Measurements from ENCODE around the gene C1QB.
"Not testable (repeated sequence)": the region's sequence is repeated elsewhere in the genome, so short reads cannot be mapped to it uniquely, and the experiment has no call there.

C1QB gene

DNA sequence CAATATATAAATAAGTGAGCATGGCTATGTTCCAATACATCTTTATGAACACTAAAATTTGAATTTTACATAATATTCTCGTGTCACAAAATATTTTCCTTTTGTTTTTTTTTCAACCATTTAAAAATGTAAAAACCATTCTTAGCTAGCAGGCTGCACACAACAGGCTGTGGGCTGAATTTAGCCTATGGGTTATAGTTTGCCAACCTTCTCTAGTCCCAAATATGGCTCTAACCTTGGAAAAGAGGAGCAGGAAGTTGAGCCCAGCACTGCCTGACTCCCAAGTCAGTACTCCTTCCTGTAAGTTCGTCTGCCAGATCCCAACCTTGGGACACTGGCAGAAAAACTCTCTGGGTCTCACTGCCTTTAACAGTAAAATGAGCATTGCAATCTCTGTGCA is 13.4 kb downstream of the C1QB start:
- DNase-seq, result no peak

DNA sequence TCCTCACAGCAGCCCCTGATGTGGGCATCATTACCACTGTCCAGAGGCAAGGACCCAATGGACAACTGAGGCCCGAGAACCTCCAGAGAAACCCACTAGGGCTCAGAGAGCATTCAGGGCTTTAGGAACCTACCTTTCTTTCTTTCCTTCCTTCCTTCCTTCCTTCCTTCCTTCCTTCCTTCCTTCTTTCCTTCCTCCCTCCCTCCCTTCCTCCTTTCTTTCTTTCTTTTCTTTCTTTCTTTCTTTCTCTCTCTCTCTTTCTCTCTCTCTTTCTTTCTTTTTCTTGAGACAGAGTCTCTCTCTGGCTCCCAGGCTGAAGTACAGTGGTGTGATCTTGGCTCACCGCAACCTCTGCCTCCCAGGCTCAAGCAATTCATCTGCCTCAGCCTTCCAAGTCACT is 15.8 kb downstream of the C1QB start:
- DNase-seq, result not testable (repeated sequence)

DNA sequence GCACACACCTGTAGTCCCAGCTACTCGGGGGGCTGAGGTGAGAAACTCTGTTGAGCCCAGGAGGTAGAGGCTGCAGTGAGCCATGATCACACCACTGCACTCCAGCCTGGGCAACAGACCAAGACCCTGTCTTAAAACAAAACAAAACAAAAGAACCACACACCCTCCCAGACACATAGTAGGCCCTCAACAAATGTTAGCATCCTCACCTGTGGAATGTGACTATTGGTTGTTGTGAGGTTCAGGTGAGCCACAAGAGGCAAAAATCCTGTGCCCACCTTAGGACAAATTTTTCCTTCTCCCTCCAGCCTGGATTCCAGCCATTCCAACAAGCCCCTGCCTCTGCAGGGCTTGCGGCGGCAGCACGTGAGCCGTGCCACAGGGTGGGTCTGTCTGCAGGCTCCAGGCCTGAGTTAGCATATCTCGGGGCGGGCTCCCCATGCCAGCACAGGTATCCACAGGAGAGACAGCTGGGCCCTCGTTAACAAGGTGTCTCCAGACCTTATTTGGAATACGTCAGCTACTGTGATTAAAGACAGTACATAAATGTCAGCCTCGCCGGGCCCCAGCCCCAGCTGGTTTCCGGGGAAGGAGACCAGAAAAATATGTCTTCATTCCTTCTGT is 17.4 kb downstream of the C1QB start:
- DNase-seq, result no peak

DNA sequence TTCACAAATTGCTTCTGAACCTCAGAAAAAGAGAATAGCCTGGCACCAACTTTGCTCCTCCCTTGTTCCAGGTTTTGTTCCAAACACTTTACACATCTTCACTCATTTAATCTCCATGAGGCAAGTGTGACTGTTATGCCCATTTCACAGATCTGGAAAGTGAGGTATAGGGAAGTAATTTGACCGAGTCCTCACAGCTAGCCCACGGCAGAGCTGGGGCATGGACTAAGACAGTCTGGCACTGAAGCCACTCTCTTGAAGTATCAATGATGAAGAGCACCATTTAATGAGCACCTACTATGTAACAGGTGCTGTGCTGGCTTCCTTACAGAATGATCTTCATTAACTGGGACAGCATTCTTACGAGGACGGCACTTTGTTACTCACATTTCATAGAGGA is 19.0 kb downstream of the C1QB start:
- DNase-seq, result no peak

DNA sequence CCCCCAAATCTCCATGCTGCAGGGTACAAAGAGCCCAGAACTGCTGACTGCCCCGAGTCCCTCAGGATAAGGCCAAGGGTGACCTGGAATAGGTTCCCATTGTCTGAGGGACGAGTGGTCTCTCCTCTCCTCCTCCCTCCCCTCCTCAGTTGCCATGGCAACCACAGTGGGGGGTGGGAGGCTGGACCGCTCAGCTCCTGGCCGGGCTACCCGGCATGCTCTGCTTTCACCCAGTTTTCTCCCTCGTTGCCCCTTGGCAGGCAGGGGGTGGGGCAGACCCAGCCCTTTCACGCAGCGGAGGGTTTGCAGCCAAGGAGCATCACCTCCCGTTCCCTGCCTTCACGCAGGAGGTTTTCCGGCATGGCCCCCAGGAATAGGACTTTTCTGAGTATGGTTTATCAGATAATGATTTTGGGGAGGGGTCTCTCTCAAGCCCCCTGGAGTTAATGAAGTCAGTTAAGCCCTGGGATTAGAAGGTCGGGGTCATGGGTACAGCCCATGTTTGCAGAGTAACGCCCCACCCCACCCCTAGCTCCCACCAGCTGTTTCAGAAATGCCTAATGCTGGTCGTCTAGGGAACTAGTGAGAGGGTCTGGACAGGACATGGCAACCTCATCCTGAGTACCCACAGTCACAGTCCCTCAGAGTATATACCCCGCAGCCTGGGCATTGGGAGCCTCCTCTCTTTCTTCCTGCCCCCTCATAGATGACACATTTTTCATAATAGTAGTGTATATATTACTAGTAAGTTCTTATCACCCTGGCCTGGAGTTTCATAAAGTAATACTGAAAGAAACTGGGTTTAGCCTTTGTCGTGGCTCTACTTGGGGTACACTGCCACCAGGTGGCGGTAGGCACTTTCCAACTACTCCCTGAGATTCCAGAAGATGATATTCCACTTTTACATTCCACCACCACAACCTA is 20.7 kb downstream of the C1QB start:
- no peak for DNase-seq

DNA sequence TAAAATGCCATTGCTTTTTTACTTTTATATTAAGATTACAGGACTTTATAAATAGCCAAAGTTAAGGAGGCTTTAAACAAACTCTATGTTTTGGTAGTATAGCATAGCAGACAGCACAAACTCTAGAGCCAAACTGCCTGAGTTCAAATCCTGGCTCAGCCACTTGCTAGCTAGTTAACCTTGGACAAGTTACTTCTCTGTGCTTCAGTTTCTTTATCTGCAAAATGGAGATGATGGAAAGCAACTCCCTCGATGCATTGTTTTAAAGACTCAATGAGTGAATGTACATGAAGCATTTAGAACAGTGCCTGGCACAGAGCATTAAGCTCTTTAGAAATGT is 21.3 kb downstream of the C1QB start:
- no peak for DNase-seq

DNA sequence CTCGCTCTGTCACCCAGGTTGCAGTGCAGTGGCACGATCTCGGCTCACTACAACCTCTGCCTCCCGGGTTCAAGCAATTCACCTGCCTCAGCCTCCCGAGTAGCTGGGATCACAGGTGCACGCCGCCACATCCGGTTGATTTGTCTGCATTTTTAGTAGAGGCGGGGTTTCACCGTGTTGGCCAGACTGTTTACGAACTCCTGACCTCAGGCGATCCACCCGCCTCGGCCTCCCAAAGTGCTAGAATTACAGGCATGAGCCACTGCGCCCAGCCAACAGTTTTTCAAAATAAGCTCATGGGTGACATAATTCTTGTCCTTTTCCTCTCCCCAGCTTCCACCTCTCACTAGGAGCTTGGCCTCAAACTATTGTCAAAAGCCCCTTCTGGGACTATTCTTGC is 23.1 kb downstream of the C1QB start:
- not testable (repeated sequence) for DNase-seq

DNA sequence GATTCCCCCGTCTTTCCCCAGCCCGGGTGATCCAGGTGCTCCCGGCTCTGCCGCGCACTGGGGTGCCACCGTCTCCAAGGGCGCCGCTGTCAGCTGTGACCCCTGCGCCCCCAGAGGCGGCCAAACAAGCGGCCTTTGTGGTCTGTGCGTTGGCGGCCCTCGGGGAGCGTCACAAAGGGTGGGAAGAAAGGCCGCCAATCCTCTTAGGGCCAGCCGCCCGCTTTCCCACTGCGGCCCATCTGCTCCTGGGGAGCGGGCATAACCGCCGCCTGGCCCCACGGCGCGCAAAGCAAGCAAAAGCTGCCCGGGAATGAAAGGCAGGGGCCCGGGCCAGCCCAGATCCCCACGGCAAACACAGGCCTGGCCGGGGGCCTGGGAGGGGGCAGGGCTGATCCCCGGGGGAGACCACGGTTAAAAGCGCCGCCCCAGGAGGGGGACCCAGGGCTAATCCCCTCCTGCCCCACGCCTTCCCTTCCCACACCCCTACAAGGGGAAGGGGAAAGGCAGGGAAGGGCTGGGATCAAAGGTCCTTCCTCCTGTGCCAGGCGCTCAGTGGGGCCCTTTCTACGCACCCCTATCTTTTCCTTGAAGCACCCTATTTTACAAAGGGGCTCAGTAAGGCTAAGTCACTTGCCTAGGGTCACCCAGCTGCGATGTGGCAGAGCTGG is 24.0 kb downstream of the C1QB start:
- DNase-seq, result no peak

DNA sequence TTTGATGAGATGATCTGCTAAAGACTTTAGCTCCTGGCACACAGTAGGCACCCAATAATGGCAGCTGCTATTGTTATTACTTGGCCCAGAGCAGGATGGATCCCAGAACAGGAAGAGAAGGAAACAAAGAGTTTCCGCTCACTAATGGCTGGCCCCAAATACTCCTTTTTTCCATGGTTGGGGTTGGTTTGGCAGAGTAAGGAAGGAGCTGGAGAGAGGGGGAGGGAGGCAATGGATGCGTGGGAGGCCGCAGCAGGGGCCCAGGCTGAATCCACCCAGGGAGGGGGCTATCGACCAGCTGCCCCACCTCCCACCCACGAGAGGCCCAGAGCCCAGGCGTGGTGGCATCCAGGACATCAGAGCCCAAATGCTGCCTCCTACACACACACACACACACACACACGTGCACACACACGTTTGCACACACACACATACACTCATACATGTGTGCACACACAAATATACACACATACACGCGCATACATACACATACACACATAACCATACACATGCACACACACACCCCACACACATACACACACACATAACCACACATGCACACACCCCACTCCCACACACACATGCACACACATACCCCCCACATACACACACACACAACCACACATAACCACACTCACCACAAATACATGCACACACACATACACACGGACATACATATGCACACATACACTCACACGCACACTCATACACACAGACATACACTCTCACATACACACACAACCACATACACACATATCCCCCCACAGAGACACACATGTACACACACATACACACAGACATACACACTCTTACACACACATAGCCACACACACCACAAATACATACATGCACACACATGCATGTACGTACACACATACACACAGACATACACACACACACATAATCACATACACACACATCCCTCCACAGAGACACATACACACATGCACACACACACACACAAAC is 25.2 kb downstream of the C1QB start:
- DNase-seq, result no peak

DNA sequence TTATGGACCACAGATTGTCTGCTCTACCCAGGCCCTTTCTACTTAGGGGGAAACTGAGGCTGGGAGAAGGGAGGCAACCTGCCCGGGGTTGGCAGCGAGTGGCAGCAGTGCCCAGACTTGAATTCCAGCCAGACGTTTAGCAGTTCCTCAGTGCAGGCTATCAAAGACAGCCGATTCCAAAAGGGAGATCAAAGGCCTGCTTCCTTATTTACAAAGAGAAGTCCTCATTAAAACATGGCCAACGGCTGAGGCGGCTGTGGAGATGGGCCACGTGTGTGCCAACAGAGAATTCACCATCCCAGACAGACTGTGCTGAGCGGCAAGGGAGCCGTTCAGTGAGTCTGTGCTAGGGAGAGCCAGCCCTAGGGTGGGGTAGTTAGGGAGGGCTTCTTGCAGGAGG is 27.7 kb downstream of the C1QB start:
- no peak for DNase-seq

DNA sequence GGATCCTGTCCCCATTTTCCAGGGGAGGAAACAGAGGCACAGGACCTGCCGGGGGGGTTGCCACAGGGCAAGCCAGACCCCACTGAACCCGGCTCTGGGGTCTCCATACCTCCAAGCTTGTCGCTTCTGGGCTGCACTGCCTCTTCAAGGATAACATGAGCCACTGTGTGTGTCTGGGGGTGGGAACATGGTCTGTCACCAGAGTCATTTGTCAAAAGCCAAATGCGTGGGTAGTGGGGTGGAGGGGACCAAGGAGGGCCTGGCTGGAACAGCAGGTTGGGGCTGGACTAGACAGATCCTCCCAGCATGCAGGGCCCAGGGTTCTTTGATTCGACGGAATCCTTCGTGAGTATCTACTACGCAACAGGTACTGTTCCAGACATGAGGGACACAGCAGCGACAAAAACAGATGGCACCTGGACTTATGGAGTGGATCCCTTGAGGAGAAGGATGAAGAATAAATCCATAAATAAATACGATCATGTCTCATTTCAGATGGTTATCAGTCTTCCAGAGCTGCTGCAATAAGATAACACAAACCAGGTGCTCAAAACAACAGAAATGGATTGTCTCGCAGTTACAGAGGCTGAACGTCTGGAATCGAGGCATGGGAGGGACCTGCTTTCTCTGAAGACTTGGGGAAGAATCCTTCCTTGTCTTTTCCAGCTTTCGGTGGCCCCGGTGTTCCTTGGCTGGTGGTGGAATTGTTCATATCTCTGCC is 28.7 kb downstream of the C1QB start:
- no peak for DNase-seq

DNA sequence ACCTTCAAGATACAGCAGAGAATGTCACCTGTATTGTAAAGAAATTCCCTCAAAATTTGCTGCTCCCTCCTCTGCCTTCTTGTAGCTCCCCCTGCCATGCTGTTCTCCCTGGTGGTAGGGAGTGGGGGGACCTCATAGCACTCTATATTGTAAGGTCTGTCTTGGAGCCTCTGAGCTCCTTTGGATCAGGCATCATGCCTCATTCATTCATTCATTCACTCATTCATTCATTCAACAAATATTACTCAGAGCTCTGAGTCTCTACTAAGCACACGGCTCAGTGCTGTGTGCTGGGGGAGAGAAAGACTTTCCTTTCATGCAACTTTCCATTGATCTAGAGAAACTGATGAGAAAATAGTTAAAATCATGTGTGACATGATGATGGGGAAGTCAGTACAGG is 30.5 kb downstream of the C1QB start:
- no peak for DNase-seq

DNA sequence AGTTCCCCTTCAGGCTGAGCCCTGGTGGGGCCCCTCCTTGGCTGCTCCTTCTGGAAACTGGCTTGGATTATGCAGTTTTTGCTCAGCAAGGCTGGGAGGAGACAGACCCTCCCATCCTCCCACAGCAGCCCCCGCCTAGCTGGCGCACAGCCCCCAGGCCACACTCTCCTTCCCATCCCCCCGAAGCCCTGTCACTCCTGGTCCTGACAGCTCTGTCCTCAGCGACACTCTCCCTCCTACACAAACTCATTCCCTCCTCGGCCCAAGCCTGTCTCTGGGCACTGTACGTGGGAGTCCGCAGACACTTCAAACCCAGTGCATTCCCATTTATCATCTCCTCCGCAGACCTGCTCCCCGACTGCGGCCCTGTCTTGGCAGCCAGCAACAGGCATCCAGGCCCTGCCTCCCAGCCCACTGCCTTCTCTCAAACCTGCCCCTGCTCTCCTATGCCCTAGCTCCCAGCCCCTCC is 32.6 kb downstream of the C1QB start:
- no peak for DNase-seq

DNA sequence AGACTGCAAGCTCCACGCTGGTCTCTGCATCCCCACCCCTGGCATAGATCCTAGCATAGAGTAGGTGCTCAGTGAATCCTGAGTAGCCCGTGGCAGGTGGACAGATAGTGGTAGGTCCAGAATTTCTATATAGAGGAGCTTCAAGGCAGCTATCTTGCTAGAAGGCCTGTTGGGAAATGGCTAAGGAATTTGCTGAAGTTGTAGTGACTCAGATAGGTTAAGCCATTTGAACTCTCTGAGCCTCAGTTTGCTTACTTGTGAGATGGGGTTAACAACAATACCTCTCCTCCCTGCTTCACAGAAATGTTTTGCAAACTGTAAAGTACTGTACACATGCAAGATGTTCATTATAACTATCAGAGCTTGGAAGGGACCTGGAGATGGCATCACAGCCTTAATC is 34.2 kb downstream of the C1QB start:
- DNase-seq, result no peak

DNA sequence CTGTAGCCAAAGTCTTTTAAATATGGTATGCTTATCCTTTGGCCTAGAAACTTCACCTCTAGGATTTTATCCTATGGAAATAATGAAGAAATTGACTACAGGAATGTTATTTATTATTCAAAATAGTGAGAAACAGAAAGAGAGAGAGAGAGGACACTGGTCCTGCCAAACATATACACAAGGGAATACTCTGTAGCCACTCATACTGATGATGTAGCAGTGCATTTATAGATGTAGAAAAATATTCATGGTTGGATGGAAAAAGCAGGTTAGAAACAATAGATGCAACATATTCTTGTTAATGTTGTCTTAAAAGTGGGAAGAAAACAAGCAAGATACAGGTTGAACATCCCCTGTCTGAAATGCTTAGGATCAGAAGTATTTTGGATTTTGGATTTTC is 35.4 kb downstream of the C1QB start:
- no peak for DNase-seq

DNA sequence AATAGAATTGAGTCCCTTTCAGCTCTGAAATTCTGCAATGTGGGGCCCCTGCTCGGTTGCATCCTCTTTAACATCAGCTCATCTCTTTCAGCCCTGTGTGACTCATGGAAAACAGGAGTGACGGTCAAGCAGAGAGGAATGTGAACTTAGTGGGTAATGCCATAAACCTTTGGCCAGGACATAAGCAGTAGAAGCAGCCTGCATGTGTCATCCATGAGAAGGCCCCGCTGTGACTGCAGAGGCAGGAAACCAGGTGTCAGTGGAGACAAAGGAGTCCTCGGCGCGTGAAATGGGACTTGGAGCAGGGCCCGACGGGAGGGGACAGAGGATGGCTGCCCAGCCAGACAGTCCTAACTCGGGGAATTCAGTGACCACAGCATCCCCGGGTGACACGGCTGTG is 36.5 kb downstream of the C1QB start:
- no peak for DNase-seq

DNA sequence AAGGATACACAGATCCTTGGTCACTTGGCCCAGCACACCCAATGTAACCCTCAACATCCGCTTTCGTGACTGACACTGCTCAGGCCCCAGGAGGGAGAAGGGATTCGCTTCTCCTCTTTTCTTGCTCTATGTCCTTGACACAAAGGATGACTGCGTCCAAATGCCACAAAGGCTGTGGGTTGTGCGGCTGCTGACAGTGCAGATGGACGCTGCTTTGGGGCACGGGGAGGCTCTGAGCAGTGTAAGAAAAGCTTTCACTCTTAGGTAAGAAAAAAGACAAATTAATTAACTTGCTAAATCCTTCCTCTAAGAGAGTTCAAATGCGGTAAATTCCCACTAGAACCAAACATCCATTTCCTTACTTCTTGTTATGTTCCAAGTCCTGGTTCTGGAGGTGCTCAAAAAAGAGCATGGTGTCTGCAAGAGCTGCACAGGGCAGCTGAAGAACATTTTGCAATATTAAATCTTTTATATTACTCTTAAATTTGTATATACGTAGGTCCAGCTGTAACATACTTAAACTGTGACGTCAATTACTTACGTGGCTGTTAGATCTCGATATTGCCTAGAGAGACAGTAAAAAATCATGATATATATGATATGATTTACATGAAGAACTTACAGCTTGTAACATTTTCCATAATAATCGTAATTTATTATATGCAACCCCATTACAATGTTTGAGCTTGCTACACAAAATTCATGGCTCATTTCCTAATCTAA is 38.2 kb downstream of the C1QB start:
- no peak for DNase-seq

DNA sequence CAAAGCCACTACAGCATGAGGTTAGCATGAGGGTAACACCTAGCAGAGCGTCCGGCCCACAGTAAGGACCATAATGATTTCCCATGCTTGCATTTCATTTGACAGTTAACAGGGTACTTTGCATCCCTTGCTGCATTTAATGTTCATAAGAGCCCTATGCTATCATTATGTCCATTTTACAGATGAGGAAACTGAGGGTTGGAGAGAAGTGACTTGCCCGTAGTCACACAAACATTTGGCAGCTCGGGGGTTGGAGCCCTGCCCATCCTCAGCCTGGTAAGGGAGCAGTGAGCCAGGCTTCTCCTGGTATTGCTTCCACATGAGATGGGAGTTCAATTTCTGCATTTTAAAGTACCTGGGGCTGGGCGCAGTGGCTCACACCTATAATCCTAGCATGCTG is 41.1 kb downstream of the C1QB start:
- no peak for DNase-seq

DNA sequence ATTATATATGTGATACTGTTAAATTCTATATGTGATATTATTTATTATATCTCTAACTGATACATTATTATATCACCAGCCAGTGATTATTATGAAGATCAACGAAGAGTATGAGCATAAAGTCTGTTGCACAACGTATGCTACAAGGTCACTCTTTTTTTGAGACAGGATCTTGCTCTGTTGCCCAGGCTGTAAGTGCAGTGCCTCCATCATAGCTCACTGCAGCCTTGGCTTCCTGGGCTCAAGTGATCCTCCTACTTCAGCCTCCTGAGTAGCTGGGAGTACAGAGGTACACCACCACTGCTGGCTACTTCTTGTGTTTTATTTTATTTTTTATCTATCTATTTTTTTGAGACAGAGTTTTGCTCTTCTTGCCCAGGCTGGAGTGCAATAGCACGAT is 43.6 kb downstream of the C1QB start:
- no peak for DNase-seq

DNA sequence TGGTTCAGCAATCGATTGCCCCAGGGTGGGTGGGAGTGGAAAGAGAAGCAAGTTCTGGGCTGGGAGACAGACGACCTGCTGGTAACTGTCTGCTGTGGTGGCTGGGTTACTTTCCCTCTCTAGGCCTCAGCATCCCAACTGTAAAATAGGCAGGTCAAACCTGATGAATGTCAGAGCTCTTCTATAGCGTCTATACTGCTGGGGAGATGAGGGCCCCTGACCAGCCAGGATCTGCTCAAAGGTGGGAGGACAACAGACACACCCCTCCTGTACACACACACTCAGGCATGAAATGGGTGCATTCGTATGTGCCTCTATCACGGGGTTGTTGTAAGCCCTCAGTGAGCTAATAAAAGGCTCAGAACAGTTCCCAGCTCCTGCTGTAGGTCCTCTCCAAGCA is 44.9 kb downstream of the C1QB start:
- no peak for DNase-seq

Measured in activated effector memory CD4-positive, alpha-beta T cell treated with anti-CD3 and anti-CD28 coated beads, Interleukin-2, amount 50 U/mL, for 16 hours (primary cell).